SK-N-SH (cell line): ENCODE results near the gene LIPA.

Experiments used
- CHD2 ChIP-seq: fragments of 150-350 bp; IDR thresholded peaks from 2 replicates; pipeline ENCODE4 v1.6.1; 2018; ENCODE audit warnings: low read length; ENCODE audit not compliant: partially characterized antibody
- EZH2phosphoT487 ChIP-seq: fragments of 200-600 bp; sonication (generic); IDR thresholded peaks from 2 replicates; pipeline ENCODE4 v1.6.1; 2017; ENCODE audit warnings: low read depth, mixed run types, mild to moderate bottlenecking, antibody characterized with exemption, moderate library complexity, borderline replicate concordance
- FOSL2 ChIP-seq: IDR thresholded peaks from 2 replicates; pipeline ENCODE4 v1.4.0; 2012; ENCODE audit warnings: low read depth, mild to moderate bottlenecking, moderate library complexity, borderline replicate concordance
- IRF3 ChIP-seq: fragments of 150-350 bp; IDR thresholded peaks from 2 replicates; pipeline ENCODE4 v1.6.1; 2016; ENCODE audit warnings: mild to moderate bottlenecking, low read depth, low read length
- MEF2A ChIP-seq: IDR thresholded peaks from 2 replicates; pipeline ENCODE4 v1.4.0; 2012; ENCODE audit warnings: low read depth, borderline replicate concordance
- MXI1 ChIP-seq: IDR thresholded peaks from 2 replicates; pipeline ENCODE4 v1.6.1; 2012; ENCODE audit warnings: mild to moderate bottlenecking, low read depth, low read length, improper control_type of control experiment
- PBX3 ChIP-seq: IDR thresholded peaks from 2 replicates; pipeline ENCODE4; 2012
- RXRA ChIP-seq: IDR thresholded peaks from 2 replicates; pipeline ENCODE4 v1.4.0; 2012; ENCODE audit warnings: low read depth, mild to moderate bottlenecking, borderline replicate concordance
- TCF12 ChIP-seq: IDR thresholded peaks from 2 replicates; pipeline ENCODE4 v1.4.0; 2012
- USF1 ChIP-seq: IDR thresholded peaks from 2 replicates; pipeline ENCODE4 v1.4.0; 2012; ENCODE audit warnings: low read depth, borderline replicate concordance
- YY1 ChIP-seq: IDR thresholded peaks from 2 replicates; pipeline ENCODE4 v1.4.0; 2012; ENCODE audit warnings: low read depth, mild to moderate bottlenecking
- TF ChIP-seq, protein P1 (sequence below): fragments of 200-600 bp; sonication (generic); IDR thresholded peaks from 2 replicates; pipeline ENCODE4 v1.6.1; 2017; ENCODE audit warnings: antibody characterized with exemption, mild to moderate bottlenecking, moderate library complexity

DNA sequence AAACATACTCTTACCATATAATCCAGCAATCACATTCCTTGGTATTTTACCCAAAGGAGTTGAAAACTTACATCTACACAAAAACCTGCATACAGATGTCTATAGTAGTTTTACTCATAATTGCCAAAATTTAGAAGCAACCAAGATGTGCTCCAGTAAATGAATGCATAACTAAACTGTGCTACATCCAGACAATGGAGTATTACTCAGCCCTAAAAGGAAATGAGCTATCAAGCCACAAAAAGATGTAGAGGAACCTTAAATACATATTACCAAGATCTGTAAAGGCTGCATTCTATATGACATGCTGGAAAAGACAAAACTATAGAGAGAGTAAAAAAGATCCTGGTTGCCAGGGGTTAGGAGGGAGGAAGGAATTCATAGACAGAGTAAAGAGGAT is 22.6 kb downstream of the LIPA start:
- TF ChIP-seq, protein P1, sequence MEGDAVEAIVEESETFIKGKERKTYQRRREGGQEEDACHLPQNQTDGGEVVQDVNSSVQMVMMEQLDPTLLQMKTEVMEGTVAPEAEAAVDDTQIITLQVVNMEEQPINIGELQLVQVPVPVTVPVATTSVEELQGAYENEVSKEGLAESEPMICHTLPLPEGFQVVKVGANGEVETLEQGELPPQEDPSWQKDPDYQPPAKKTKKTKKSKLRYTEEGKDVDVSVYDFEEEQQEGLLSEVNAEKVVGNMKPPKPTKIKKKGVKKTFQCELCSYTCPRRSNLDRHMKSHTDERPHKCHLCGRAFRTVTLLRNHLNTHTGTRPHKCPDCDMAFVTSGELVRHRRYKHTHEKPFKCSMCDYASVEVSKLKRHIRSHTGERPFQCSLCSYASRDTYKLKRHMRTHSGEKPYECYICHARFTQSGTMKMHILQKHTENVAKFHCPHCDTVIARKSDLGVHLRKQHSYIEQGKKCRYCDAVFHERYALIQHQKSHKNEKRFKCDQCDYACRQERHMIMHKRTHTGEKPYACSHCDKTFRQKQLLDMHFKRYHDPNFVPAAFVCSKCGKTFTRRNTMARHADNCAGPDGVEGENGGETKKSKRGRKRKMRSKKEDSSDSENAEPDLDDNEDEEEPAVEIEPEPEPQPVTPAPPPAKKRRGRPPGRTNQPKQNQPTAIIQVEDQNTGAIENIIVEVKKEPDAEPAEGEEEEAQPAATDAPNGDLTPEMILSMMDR, result no peak
- TF ChIP-seq IRF3, result no peak
- TF ChIP-seq RXRA, result no peak
- no peak for TF ChIP-seq PBX3
- TF ChIP-seq YY1, result no peak
- TF ChIP-seq USF1, result no peak
- TF ChIP-seq FOSL2, result no peak
- TF ChIP-seq MEF2A, result no peak
- TF ChIP-seq TCF12, result no peak
- no peak for TF ChIP-seq EZH2phosphoT487
- TF ChIP-seq MXI1, result no peak
- TF ChIP-seq CHD2, result no peak
